ENCODE results near the gene NFASC. TPM values are rescaled to one million over a fixed set of nuclear protein-coding genes. Genes with fewer than 3 reads are reported as not detected.

NFASC gene
- total and polyA plus RNA-seq, 2 experiments from 2014 or later: 46.3 to 54.7 TPM

GRCh38 chr1:205046870-205047269 is 176.2 kb downstream of the NFASC start:
- Histone ChIP-seq H3K36me3 (ENCODE audit: low read depth) (no peaks in the 10 kb centered on the region), H3K9me2 (ENCODE audit: insufficient read depth) (no peaks in the 10 kb centered on the region), H3K9ac (no peak overlapping the region), H4K20me1 (ENCODE audit: insufficient read depth) (no peaks in the 10 kb centered on the region), H3K27me3 (replicated peaks; ENCODE audit: insufficient read depth) (peaks cover 78% of the 10 kb centered on the region), H3K4me2 (ENCODE audit: unreplicated experiment) (no peak overlapping the region), H3F3A (ENCODE audit: insufficient read depth) (no peaks in the 10 kb centered on the region), H3K4me1 (ENCODE audit: insufficient read depth) (no peaks in the 10 kb centered on the region), H2AFZ (no peak overlapping the region), H3K27ac (no peak overlapping the region), H3K4me3 (no peak overlapping the region), H3K79me2 (ENCODE audit: insufficient read depth) (no peaks in the 10 kb centered on the region), H3K9me3 (ENCODE audit: low read depth) (no peaks in the 10 kb centered on the region)
- TF ChIP-seq EZH2 (IDR thresholded peaks at IDR 0.05; ENCODE audit: insufficient read depth, poor library complexity, severe bottlenecking) (no peak), EZH2phosphoT487 (IDR thresholded peaks at IDR 0.05; ENCODE audit: insufficient read depth, low read depth) (no peak)
- WGBS, 2 experiments (ENCODE audit: low coverage in 1 of 2, low lambda C conversion rate in 2 of 2, missing lambda C conversion rate in 2 of 2): 38 to 43% methylated on average over 4 of the region's 4 CpGs
- no peak for DNase-seq
- in situ Hi-C loops (cut with MboI): no loop called here

- no peaks in the 10 kb centered on the region for H3K9me3 ChIP-seq (ENCODE audit: low read depth)
- DNase-seq: no peak
- H2AFZ ChIP-seq: no peak overlapping the region
- H3K36me3 ChIP-seq (ENCODE audit: low read depth): no peaks in the 10 kb centered on the region
- no peaks in the 10 kb centered on the region for H3K9me2 ChIP-seq (ENCODE audit: insufficient read depth)
- no peaks in the 10 kb centered on the region for H3K79me2 ChIP-seq (ENCODE audit: insufficient read depth)
- H3K27me3 ChIP-seq (replicated peaks; ENCODE audit: insufficient read depth): peaks cover 71% of the 10 kb centered on the region
- no peak overlapping the region for H3K9ac ChIP-seq
- no peaks in the 10 kb centered on the region for H4K20me1 ChIP-seq (ENCODE audit: insufficient read depth)
- no peak overlapping the region for H3K4me3 ChIP-seq
- TF ChIP-seq EZH2 (IDR thresholded peaks at IDR 0.05; ENCODE audit: insufficient read depth, poor library complexity, severe bottlenecking): no peak
- TF ChIP-seq EZH2phosphoT487 (IDR thresholded peaks at IDR 0.05; ENCODE audit: insufficient read depth, low read depth): no peak
- no peaks in the 10 kb centered on the region for H3F3A ChIP-seq (ENCODE audit: insufficient read depth)
- no peak overlapping the region for H3K4me2 ChIP-seq (ENCODE audit: unreplicated experiment)
- H3K4me1 ChIP-seq (ENCODE audit: insufficient read depth): no peaks in the 10 kb centered on the region
- H3K27ac ChIP-seq: no peak overlapping the region
- in situ Hi-C loops (cut with MboI): no loop called here
- 36 to 41% methylated on average over 5 of the region's 5 CpGs for WGBS, 2 experiments (ENCODE audit: low coverage in 1 of 2, low lambda C conversion rate in 2 of 2, missing lambda C conversion rate in 2 of 2)
Observed at GRCh38 chr1:205047764-205048231, 177.1 kb downstream of the NFASC start.

DNA sequence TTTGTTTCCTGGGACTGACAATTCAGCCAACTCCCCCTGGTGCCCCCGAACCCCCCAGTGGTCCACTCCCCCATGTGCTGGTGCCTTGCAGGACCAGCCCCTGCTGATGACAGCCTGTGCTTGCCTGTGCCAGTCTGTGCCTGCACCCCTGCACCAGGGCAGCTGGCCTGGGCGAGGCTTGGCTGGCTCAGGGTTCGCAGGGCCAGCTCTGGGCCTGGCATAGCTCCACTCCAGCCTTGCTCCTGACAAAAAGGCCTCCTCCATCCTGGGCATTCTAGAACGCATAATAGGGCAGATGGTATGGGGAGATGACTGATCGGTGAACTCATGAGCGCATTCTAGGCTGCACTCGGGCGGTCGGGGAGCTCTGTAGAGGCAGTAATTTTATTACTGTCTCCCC is 177.7 kb downstream of the NFASC start:
- Histone ChIP-seq H3K79me2 (ENCODE audit: insufficient read depth) (no peaks in the 10 kb centered on the region), H3K36me3 (ENCODE audit: low read depth) (no peaks in the 10 kb centered on the region), H3K27me3 (replicated peaks; ENCODE audit: insufficient read depth) (peaks cover 73% of the 10 kb centered on the region), H3K4me3 (no peak overlapping the region), H3K9me2 (ENCODE audit: insufficient read depth) (no peaks in the 10 kb centered on the region), H2AFZ (no peak overlapping the region), H3F3A (ENCODE audit: insufficient read depth) (no peaks in the 10 kb centered on the region), H3K9me3 (ENCODE audit: low read depth) (no peaks in the 10 kb centered on the region), H3K4me1 (ENCODE audit: insufficient read depth) (no peaks in the 10 kb centered on the region), H3K27ac (no peak overlapping the region), H3K9ac (no peak overlapping the region), H3K4me2 (ENCODE audit: unreplicated experiment) (no peak overlapping the region), H4K20me1 (ENCODE audit: insufficient read depth) (no peaks in the 10 kb centered on the region)
- TF ChIP-seq EZH2phosphoT487 (IDR thresholded peaks at IDR 0.05; ENCODE audit: insufficient read depth, low read depth): no peak
- no peak for TF ChIP-seq EZH2 (IDR thresholded peaks at IDR 0.05; ENCODE audit: insufficient read depth, poor library complexity, severe bottlenecking)
- in situ Hi-C loops (cut with MboI): no loop called here
- WGBS, 2 experiments (ENCODE audit: low coverage in 1 of 2, low lambda C conversion rate in 2 of 2, missing lambda C conversion rate in 2 of 2): 67 to 68% methylated on average over 9 of the region's 9 CpGs
- no peak for DNase-seq

DNA sequence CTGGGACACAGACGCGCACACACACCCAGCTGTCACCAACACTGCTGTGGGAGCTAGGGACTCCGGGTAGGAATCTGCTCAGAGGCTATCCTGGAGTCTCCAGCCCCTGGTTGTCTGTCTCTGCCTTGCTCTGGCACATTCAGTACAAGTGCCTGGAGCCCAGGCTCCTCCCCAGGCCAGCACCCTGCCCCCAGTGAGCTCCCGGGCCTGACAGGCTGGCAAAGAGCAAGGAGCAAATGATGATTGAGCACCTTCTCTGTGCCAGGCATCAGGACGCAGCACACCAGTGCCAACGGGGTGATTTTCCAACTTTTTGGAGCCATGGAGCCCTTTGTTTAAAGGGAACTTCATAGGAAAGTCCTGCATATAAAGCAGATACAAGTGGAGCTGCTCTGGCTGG is 178.8 kb downstream of the NFASC start:
- H3K4me1 ChIP-seq (ENCODE audit: insufficient read depth): no peaks in the 10 kb centered on the region
- H3K4me3 ChIP-seq: no peak overlapping the region
- no peaks in the 10 kb centered on the region for H4K20me1 ChIP-seq (ENCODE audit: insufficient read depth)
- H2AFZ ChIP-seq: no peak overlapping the region
- H3K36me3 ChIP-seq (ENCODE audit: low read depth): no peaks in the 10 kb centered on the region
- peaks cover 66% of the 10 kb centered on the region for H3K27me3 ChIP-seq (replicated peaks; ENCODE audit: insufficient read depth)
- 47 to 50% methylated on average over 6 of the region's 6 CpGs for WGBS, 2 experiments (ENCODE audit: low coverage in 1 of 2, low lambda C conversion rate in 2 of 2, missing lambda C conversion rate in 2 of 2)
- no peak for TF ChIP-seq EZH2 (IDR thresholded peaks at IDR 0.05; ENCODE audit: insufficient read depth, poor library complexity, severe bottlenecking)
- TF ChIP-seq EZH2phosphoT487 (IDR thresholded peaks at IDR 0.05; ENCODE audit: insufficient read depth, low read depth): no peak
- H3K79me2 ChIP-seq (ENCODE audit: insufficient read depth): no peaks in the 10 kb centered on the region
- H3K4me2 ChIP-seq (ENCODE audit: unreplicated experiment): no peak overlapping the region
- no peak overlapping the region for H3K27ac ChIP-seq
- no peak for DNase-seq
- H3K9me2 ChIP-seq (ENCODE audit: insufficient read depth): no peaks in the 10 kb centered on the region
- in situ Hi-C loops (cut with MboI): no loop called here
- no peaks in the 10 kb centered on the region for H3K9me3 ChIP-seq (ENCODE audit: low read depth)
- no peak overlapping the region for H3K9ac ChIP-seq
- no peaks in the 10 kb centered on the region for H3F3A ChIP-seq (ENCODE audit: insufficient read depth)

DNA sequence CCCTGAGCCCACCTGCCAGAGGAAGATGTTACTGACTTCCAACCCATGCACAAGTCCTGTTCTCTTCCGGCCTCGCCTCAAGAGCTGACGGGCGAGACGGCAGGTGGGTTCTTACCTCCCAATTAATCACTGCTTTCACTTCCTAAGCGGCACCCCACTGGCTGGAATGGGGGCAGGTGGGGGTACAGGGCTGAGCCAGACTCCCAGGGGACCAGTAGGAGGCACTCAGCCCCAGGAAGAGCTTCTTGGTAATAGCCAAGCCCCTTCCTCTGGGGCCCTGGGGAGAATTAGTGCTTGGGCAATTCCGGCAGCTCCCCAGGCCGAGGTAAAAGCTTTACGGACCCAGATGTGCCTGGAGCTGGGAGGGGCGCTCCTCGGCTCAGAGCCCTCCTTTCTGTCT is 182.0 kb downstream of the NFASC start:
- no peak overlapping the region for H3K4me2 ChIP-seq (ENCODE audit: unreplicated experiment)
- WGBS, 2 experiments (ENCODE audit: low coverage in 1 of 2, low lambda C conversion rate in 2 of 2, missing lambda C conversion rate in 2 of 2): 62 to 64% methylated on average over 11 of the region's 11 CpGs
- H3K9me2 ChIP-seq (ENCODE audit: insufficient read depth): no peaks in the 10 kb centered on the region
- H4K20me1 ChIP-seq (ENCODE audit: insufficient read depth): no peaks in the 10 kb centered on the region
- H2AFZ ChIP-seq: no peak overlapping the region
- no peak overlapping the region for H3K9ac ChIP-seq
- no peaks in the 10 kb centered on the region for H3K4me1 ChIP-seq (ENCODE audit: insufficient read depth)
- no peaks in the 10 kb centered on the region for H3K79me2 ChIP-seq (ENCODE audit: insufficient read depth)
- no peaks in the 10 kb centered on the region for H3F3A ChIP-seq (ENCODE audit: insufficient read depth)
- H3K27ac ChIP-seq: no peak overlapping the region
- no peak for DNase-seq
- TF ChIP-seq EZH2phosphoT487 (IDR thresholded peaks at IDR 0.05; ENCODE audit: insufficient read depth, low read depth) (no peak), EZH2 (IDR thresholded peaks at IDR 0.05; ENCODE audit: insufficient read depth, poor library complexity, severe bottlenecking) (no peak)
- no peak overlapping the region for H3K4me3 ChIP-seq
- in situ Hi-C loops (cut with MboI): no loop called here
- peaks cover 46% of the 10 kb centered on the region for H3K27me3 ChIP-seq (replicated peaks; ENCODE audit: insufficient read depth)
- H3K36me3 ChIP-seq (ENCODE audit: low read depth): no peaks in the 10 kb centered on the region
- no peaks in the 10 kb centered on the region for H3K9me3 ChIP-seq (ENCODE audit: low read depth)

Data from GM23248 (cell line).